Adrenal gland (tissue), 5 donors: Measurements from ENCODE around the gene MIA2.

Source experiments
- CTCF ChIP-seq, 6 experiments: fragments of 450-650 bp in 4 of 6; fragments of 200-600 bp in 2 of 6; sonication (generic) in 1 of 6; IDR thresholded peaks; 1 replicate in 5 of 6; 2 replicates in 1 of 6; pipeline versions ENCODE4 v1.5.1 to v1.8.0; 2016 to 2021; ENCODE audit warnings: antibody characterized with exemption in 6 of 6, mild to moderate bottlenecking in 2 of 6, moderate library complexity in 1 of 6
- POLR2A ChIP-seq, 2 donors: fragments of 450-650 bp; IDR thresholded peaks; one replicate each; pipeline ENCODE4 v1.6.1; 2017; ENCODE audit warnings: antibody characterized with exemption in 2 of 2, mild to moderate bottlenecking in 2 of 2, moderate library complexity in 1 of 2
- donor health status: DM: no; HTN: no; CAD: no.

GRCh38 chr14:39433452-39433813 is 199.7 kb downstream of the MIA2 start:
- no peak for TF ChIP-seq CTCF (IDR thresholded peaks at IDR 0.05)
- no peak for TF ChIP-seq POLR2A (IDR thresholded peaks at IDR 0.05)
